H1 (cell line): ENCODE measurements around the gene ATP5ME. TPM values are rescaled to one million over a fixed set of nuclear protein-coding genes. Genes with fewer than 3 reads are reported as not detected.

Experiments
- BACH1 ChIP-seq: IDR thresholded peaks from 2 replicates; pipeline ENCODE4 v1.6.1; 2012; ENCODE audit warnings: low read length, improper control_type of control experiment
- TEAD4 ChIP-seq: IDR thresholded peaks from 2 replicates; pipeline ENCODE4 v1.6.1; 2012; ENCODE audit warnings: low read depth, low read length, inconsistent platforms, mixed read lengths
- polyA plus RNA-seq, 7 experiments: library from polyadenylated mRNA; depleted of rRNA in 3 of 7; stranded (reverse) in 5 of 7; unstranded in 2 of 7; fragments of >200 nt in 5 of 7; fragments of 200-250 nt in 2 of 7; gene quantifications; 1 replicate in 5 of 7; 2 replicates in 1 of 7; 4 replicates in 1 of 7; pipeline versions ENCODE4 v1.2.1 to v1.2.3, GENCODE V29; 2011 to 2013; ENCODE audit warnings: missing spikeins in 2 of 7, mixed read lengths in 2 of 7
- total RNA-seq: library from RNA; stranded (reverse); fragmentation: NEBNext Ultra II Directional; extraction: Animal tissue kit (Norgen Biotek cat#: 25700); gene quantifications from 2 replicates; pipeline ENCODE4 v1.2.1, GENCODE V29; 2021
- TF ChIP-seq, protein P1 (sequence below): fragments of 300-600 bp; sonication (generic); IDR thresholded peaks from 2 replicates; pipeline ENCODE4 v1.7.1; 2012; ENCODE audit warnings: low read length, moderate library complexity, mild to moderate bottlenecking, inconsistent platforms; ENCODE audit not compliant: insufficient replicate concordance

ATP5ME gene
- total and polyA plus RNA-seq, 2 of the 8 experiments (the other 6 are each of a cell fraction or from before 2014, with no cell fraction given) = 375 to 450 TPM

DNA sequence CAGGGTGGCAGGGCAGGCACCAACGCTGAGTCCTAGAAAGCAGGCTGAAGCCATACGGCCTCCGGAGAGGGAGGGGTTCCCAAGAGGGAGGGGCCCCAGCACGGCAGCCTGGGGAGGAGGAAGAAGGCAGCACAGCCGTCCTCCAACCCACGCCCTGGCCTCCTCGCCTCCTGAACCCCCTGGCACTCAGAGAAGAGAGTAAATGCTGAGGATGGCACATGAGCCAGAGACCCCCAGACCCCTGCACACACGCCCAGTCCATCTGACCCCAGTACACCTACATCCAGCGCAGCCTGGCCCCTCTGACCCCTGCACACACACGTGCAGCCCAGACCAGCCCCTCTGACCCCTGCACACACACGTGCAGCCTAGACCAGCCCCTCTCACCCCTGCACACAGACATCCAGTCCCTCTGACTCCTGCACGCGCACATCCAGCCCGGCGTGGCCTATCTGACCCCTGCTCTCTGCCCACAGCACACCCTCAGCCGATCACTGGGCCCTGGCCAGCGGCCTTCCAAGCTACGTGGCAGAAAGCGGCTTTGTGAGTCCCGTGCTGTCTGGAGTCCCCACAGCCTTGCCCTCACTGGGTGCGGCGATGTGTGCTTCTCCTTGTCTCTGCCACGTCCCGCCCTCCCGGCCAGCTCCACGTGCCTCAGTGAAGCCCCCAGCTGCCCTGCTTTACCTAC, 18.5 kb downstream of the ATP5ME start (continued):
- TF ChIP-seq, protein P1, sequence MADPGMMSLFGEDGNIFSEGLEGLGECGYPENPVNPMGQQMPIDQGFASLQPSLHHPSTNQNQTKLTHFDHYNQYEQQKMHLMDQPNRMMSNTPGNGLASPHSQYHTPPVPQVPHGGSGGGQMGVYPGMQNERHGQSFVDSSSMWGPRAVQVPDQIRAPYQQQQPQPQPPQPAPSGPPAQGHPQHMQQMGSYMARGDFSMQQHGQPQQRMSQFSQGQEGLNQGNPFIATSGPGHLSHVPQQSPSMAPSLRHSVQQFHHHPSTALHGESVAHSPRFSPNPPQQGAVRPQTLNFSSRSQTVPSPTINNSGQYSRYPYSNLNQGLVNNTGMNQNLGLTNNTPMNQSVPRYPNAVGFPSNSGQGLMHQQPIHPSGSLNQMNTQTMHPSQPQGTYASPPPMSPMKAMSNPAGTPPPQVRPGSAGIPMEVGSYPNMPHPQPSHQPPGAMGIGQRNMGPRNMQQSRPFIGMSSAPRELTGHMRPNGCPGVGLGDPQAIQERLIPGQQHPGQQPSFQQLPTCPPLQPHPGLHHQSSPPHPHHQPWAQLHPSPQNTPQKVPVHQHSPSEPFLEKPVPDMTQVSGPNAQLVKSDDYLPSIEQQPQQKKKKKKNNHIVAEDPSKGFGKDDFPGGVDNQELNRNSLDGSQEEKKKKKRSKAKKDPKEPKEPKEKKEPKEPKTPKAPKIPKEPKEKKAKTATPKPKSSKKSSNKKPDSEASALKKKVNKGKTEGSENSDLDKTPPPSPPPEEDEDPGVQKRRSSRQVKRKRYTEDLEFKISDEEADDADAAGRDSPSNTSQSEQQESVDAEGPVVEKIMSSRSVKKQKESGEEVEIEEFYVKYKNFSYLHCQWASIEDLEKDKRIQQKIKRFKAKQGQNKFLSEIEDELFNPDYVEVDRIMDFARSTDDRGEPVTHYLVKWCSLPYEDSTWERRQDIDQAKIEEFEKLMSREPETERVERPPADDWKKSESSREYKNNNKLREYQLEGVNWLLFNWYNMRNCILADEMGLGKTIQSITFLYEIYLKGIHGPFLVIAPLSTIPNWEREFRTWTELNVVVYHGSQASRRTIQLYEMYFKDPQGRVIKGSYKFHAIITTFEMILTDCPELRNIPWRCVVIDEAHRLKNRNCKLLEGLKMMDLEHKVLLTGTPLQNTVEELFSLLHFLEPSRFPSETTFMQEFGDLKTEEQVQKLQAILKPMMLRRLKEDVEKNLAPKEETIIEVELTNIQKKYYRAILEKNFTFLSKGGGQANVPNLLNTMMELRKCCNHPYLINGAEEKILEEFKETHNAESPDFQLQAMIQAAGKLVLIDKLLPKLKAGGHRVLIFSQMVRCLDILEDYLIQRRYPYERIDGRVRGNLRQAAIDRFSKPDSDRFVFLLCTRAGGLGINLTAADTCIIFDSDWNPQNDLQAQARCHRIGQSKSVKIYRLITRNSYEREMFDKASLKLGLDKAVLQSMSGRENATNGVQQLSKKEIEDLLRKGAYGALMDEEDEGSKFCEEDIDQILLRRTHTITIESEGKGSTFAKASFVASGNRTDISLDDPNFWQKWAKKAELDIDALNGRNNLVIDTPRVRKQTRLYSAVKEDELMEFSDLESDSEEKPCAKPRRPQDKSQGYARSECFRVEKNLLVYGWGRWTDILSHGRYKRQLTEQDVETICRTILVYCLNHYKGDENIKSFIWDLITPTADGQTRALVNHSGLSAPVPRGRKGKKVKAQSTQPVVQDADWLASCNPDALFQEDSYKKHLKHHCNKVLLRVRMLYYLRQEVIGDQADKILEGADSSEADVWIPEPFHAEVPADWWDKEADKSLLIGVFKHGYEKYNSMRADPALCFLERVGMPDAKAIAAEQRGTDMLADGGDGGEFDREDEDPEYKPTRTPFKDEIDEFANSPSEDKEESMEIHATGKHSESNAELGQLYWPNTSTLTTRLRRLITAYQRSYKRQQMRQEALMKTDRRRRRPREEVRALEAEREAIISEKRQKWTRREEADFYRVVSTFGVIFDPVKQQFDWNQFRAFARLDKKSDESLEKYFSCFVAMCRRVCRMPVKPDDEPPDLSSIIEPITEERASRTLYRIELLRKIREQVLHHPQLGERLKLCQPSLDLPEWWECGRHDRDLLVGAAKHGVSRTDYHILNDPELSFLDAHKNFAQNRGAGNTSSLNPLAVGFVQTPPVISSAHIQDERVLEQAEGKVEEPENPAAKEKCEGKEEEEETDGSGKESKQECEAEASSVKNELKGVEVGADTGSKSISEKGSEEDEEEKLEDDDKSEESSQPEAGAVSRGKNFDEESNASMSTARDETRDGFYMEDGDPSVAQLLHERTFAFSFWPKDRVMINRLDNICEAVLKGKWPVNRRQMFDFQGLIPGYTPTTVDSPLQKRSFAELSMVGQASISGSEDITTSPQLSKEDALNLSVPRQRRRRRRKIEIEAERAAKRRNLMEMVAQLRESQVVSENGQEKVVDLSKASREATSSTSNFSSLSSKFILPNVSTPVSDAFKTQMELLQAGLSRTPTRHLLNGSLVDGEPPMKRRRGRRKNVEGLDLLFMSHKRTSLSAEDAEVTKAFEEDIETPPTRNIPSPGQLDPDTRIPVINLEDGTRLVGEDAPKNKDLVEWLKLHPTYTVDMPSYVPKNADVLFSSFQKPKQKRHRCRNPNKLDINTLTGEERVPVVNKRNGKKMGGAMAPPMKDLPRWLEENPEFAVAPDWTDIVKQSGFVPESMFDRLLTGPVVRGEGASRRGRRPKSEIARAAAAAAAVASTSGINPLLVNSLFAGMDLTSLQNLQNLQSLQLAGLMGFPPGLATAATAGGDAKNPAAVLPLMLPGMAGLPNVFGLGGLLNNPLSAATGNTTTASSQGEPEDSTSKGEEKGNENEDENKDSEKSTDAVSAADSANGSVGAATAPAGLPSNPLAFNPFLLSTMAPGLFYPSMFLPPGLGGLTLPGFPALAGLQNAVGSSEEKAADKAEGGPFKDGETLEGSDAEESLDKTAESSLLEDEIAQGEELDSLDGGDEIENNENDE = no peak
- TF ChIP-seq TEAD4 (no peak), BACH1 (no peak)
